ENCODE measurements around the gene YWHAE. TPM values are rescaled to one million over a fixed set of nuclear protein-coding genes. Genes with fewer than 3 reads are reported as not detected.
"Not testable (repeated sequence)": the region's sequence is repeated elsewhere in the genome, so short reads cannot be mapped to it uniquely, and the experiment has no call there.

Gene YWHAE
- polyA plus RNA-seq, 1 experiment = 1,187 TPM

- Histone ChIP-seq H3K9me3 (ENCODE audit: control insufficient read depth, insufficient read depth, low read length) (no peaks in the 10 kb centered on the region), H3K27me3 (ENCODE audit: control insufficient read depth, insufficient read depth, low read length) (peaks cover 6% of the 10 kb centered on the region), H3K4me3 (ENCODE audit: low read depth, low read length) (no peak overlapping the region), H3K27ac (ENCODE audit: low read depth, low read length) (no peak overlapping the region)
- POLR2A ChIA-PET = interaction anchor here (0.6 kb wide), 1 partner anchor 43 kb away, joined by 3 read pairs; no protein-coding TSS in a partner anchor
- DNase-seq (ENCODE audit: low read depth, low spot score) = no peak
- TF ChIP-seq, protein P1, sequence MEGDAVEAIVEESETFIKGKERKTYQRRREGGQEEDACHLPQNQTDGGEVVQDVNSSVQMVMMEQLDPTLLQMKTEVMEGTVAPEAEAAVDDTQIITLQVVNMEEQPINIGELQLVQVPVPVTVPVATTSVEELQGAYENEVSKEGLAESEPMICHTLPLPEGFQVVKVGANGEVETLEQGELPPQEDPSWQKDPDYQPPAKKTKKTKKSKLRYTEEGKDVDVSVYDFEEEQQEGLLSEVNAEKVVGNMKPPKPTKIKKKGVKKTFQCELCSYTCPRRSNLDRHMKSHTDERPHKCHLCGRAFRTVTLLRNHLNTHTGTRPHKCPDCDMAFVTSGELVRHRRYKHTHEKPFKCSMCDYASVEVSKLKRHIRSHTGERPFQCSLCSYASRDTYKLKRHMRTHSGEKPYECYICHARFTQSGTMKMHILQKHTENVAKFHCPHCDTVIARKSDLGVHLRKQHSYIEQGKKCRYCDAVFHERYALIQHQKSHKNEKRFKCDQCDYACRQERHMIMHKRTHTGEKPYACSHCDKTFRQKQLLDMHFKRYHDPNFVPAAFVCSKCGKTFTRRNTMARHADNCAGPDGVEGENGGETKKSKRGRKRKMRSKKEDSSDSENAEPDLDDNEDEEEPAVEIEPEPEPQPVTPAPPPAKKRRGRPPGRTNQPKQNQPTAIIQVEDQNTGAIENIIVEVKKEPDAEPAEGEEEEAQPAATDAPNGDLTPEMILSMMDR (IDR thresholded peaks at IDR 0.05; ENCODE audit: low read depth, low read length) = no peak
- CTCF ChIA-PET = interaction anchor here (0.6 to 1.1 kb wide), 4 partner anchors 10 to 98 kb away, joined by 3 to 5 read pairs (median 3); no protein-coding TSS in a partner anchor
These were observed 78.0 kb downstream of the YWHAE start for GRCh38 chr17:1322014-1322428.

DNA sequence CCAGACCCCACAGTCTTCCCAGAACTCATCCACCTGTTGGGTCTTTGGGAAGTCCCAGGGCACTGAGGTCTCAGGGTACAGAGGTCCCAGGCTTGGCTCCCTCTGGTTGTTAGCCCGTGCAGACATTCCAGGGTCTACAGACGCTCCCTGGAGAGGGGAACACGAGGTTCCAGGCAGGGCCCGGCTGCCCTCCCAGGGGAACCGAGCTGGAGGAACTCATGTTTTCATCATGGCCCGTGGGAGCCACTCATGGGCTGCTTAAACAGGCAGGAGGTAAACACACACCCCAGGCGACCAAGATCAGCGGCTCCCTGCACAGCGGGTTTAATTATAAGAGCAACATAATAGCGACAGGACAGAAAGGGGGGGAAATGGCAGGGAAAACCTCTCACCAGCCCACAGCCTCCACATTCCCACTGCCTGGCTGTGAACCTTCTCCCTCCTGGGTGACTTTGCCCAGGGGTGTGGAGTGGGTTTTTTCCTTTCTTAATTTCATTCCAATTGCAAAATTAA is 84.1 kb downstream of the YWHAE start:
- TF ChIP-seq, protein P1 (IDR thresholded peaks at IDR 0.05; ENCODE audit: low read depth, low read length) = no peak
- no peak for DNase-seq (ENCODE audit: low read depth, low spot score)
- Histone ChIP-seq H3K4me3 (ENCODE audit: low read depth, low read length) (no peak overlapping the region), H3K27me3 (ENCODE audit: control insufficient read depth, insufficient read depth, low read length) (peaks cover 21% of the 10 kb centered on the region), H3K9me3 (ENCODE audit: control insufficient read depth, insufficient read depth, low read length) (no peaks in the 10 kb centered on the region; the same call in 1 of the 2 replicates), H3K27ac (ENCODE audit: low read depth, low read length) (no peak overlapping the region)
- ChIA-PET CTCF (no interaction called here), POLR2A (no interaction called here)

DNA sequence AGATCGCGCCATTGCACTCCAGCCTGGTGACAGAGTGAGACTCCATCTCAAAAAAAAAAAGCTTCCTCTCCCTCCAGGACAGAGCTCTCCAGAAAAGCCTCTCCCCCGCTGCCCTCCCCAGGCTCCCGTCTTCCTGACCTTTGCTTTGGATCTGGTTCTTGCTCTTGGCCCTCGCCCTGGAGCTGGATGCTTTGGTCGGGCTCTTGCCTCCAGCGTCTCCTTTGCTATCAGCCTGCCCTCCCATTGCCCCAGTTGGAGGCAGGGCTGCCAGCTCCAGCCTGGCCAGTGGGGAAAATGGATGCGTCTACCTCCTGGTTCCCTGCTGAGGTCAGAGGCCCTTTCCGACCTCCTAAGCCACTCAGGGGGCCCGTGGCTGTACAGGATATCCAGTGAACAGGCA is 84.6 kb downstream of the YWHAE start:
- ChIA-PET POLR2A (interaction anchor here (0.7 kb wide), 1 partner anchor 59 kb away, joined by 4 read pairs; no protein-coding TSS in a partner anchor), CTCF (no interaction called here)

DNA sequence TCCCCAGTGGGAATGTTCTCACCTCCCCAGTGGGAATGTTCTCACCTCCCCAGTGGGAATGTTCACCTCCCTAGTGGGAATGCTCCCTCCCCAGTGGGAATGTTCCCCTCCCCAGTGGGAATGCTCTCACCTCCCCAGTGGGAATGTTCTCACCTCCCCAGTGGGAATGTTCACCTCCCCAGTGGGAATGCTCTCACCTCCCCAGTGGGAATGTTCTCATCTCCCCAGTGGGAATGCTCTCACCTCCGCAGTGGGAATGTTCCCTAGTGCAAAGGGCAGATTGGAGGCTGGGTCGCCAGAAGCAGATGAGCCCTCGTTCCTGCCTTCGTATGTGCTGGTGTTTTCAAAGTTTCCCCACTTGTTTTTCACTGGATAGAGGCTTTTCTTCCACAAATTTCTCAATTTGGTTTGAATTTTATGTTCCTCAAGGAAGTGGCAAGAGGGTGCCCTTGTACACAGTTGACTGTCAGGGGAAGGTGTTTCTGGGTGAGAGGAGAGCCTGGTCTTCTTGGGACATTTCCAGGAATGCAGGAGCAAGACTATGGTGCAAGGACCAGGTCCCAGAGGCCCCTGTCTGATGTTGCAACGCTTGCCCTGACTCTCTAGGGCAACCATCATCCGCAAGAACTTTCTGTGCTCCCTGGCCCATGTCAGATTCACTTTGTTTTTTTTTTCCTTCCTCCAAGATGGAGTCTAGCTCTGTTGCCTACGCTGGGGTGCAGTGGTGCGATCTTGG is 86.6 kb downstream of the YWHAE start:
- no peak overlapping the region for H3K27ac ChIP-seq (ENCODE audit: low read depth, low read length)
- H3K4me3 ChIP-seq (ENCODE audit: low read depth, low read length) = no peak overlapping the region
- no peak for DNase-seq (ENCODE audit: low read depth, low spot score)
- TF ChIP-seq, protein P1 (IDR thresholded peaks at IDR 0.05; ENCODE audit: low read depth, low read length) = no peak
- peaks cover 19% of the 10 kb centered on the region for H3K27me3 ChIP-seq (ENCODE audit: control insufficient read depth, insufficient read depth, low read length)
- no peaks in the 10 kb centered on the region; the same call in 1 of the 2 replicates for H3K9me3 ChIP-seq (ENCODE audit: control insufficient read depth, insufficient read depth, low read length)
- CTCF ChIA-PET = no interaction called here
- POLR2A ChIA-PET = no interaction called here

More for the DNA sequence above, 84.6 kb downstream of the YWHAE start:
- TF ChIP-seq, protein P1 (IDR thresholded peaks at IDR 0.05; ENCODE audit: low read depth, low read length) = no peak
- Histone ChIP-seq H3K27ac (ENCODE audit: low read depth, low read length) (no peak overlapping the region), H3K9me3 (ENCODE audit: control insufficient read depth, insufficient read depth, low read length) (no peaks in the 10 kb centered on the region; the same call in 1 of the 2 replicates), H3K27me3 (ENCODE audit: control insufficient read depth, insufficient read depth, low read length) (peaks cover 21% of the 10 kb centered on the region), H3K4me3 (ENCODE audit: low read depth, low read length) (no peak overlapping the region)
- DNase-seq (ENCODE audit: low read depth, low spot score) = no peak

GRCh38 chr17:1312261-1312870 is 87.7 kb downstream of the YWHAE start:
- TF ChIP-seq, protein P1 (IDR thresholded peaks at IDR 0.05; ENCODE audit: low read depth, low read length) = no peak
- Histone ChIP-seq H3K9me3 (ENCODE audit: control insufficient read depth, insufficient read depth, low read length) (peaks cover 4% of the 10 kb centered on the region; the same call in 1 of the 2 replicates), H3K27me3 (ENCODE audit: control insufficient read depth, insufficient read depth, low read length) (peaks cover 18% of the 10 kb centered on the region), H3K27ac (ENCODE audit: low read depth, low read length) (no peak overlapping the region), H3K4me3 (ENCODE audit: low read depth, low read length) (no peak overlapping the region)
- POLR2A ChIA-PET = no interaction called here
- CTCF ChIA-PET = no interaction called here
- DNase-seq (ENCODE audit: low read depth, low spot score) = no peak

GRCh38 chr17:1307829-1308228 is 92.2 kb downstream of the YWHAE start:
- H3K27me3 ChIP-seq (ENCODE audit: control insufficient read depth, insufficient read depth, low read length) = peaks cover 12% of the 10 kb centered on the region
- CTCF ChIA-PET; DNase-seq (ENCODE audit: low read depth, low spot score); H3K4me3 ChIP-seq (ENCODE audit: low read depth, low read length); H3K27ac ChIP-seq (ENCODE audit: low read depth, low read length); H3K9me3 ChIP-seq (ENCODE audit: control insufficient read depth, insufficient read depth, low read length); POLR2A ChIA-PET: not testable (repeated sequence)
